ENCODE results near the gene RETREG2.
"Not testable (repeated sequence)": the region's sequence is repeated elsewhere in the genome, so short reads cannot be mapped to it uniquely, and the experiment has no call there.

The RETREG2 gene

DNA sequence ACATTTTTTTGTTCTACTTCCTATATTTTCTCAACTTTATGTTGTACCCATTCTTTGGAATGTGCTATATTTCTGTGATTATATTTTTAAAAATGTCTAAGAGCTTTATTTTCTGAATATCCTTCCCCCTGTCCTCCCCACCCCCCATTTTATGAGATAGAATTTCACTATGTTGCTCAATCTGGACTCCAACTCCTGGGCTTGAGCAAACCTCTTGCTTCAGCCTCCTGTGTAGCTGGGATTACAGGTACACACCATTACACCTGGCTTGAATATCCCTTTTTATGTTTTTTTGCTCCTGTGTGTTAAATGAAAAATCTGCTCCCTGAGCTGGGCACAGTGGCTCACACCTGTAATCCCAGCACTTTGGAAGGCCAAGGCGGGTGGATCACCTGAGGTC is 19.3 kb downstream of the RETREG2 start:
- Histone ChIP-seq H3K9me3 (no peaks in the 10 kb centered on the region), H3K4me1 (no peaks in the 10 kb centered on the region), H3K4me3 (ENCODE audit: low read depth, low read length) (no peak overlapping the region), H3K36me3 (no peaks in the 10 kb centered on the region), H3K27me3 (peaks cover 7% of the 10 kb centered on the region)
- no peak for DNase-seq
- no peak for TF ChIP-seq CTCF (IDR thresholded peaks at IDR 0.05; ENCODE audit: low read depth, low read length)

DNA sequence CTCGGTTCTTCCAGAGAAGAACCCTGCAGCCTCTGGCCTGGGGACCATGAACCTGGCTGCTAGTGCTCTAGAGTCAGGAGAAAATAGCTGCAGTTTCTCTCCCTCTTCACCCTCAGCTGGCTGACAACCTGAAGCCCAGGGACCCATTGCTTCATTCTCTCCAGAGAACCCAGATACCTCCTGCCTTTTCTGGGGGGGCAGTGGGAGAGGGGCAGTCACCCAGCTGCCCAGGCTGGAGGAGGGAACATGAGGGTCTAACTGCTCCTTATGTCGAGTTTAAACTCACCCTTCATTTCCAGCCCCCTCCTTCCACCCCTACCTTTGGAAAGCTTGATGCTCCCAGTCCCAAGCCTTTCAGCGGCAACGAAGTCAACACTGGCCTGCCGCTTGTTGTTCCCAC is 20.9 kb downstream of the RETREG2 start:
- Histone ChIP-seq H3K4me1 (no peaks in the 10 kb centered on the region), H3K27me3 (peaks cover 4% of the 10 kb centered on the region; the same call in 1 of the 2 replicates), H3K9me3 (no peaks in the 10 kb centered on the region), H3K36me3 (no peaks in the 10 kb centered on the region), H3K4me3 (ENCODE audit: low read depth, low read length) (no peak overlapping the region)
- no peak for DNase-seq
- no peak for TF ChIP-seq CTCF (IDR thresholded peaks at IDR 0.05; ENCODE audit: low read depth, low read length)

- peaks cover 4% of the 10 kb centered on the region; the same call in 1 of the 2 replicates for H3K27me3 ChIP-seq
- DNase-seq = no peak
- H3K4me1 ChIP-seq = no peaks in the 10 kb centered on the region
- no peak for TF ChIP-seq CTCF (IDR thresholded peaks at IDR 0.05; ENCODE audit: low read depth, low read length)
- no peaks in the 10 kb centered on the region for H3K36me3 ChIP-seq
- H3K4me3 ChIP-seq (ENCODE audit: low read depth, low read length) = no peak overlapping the region
- no peaks in the 10 kb centered on the region for H3K9me3 ChIP-seq
Observed at GRCh38 chr2:219199470-219200211, 21.6 kb downstream of the RETREG2 start.

DNA sequence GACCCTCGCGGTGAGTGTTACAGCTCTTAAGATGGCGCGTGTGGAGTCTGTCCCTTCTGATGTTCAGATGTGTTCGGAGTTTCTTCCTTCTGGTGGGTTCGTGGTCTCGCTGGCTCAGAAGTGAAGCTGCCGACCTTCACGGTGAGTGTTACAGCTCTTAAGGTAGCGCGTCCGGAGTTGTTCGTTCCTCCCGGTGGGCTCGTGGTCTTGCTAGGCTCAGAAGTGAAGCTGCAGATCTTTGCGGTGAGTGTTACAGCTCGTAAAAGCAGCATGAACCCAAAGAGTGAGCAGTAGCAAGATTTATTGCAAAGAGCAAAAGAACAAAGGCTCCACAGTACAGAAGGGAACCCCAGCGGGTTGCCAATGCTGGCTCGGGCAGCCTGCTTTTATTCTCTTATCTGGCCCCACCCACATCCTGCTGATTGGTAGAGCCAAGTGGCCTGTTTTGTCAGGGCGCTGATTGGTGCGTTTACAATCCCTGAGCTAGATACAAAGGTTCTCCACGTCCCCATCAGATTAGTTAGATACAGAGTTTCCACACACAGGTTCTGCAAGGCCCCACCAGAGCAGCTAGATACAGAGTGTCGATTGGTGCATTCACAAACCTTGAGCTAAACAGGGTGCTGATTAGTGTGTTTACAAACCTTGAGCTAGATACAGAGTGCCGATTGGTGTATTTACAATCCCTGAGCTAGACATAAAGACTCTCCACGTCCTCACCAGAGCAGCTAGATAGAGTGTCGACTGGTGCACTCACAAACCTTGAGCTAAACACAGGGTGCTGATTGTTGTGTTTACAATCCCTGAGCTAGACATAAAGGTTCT is 22.6 kb downstream of the RETREG2 start:
- not testable (repeated sequence) for H3K4me1 ChIP-seq; DNase-seq; H3K27me3 ChIP-seq; H3K4me3 ChIP-seq (ENCODE audit: low read depth, low read length); H3K9me3 ChIP-seq; H3K36me3 ChIP-seq

DNA sequence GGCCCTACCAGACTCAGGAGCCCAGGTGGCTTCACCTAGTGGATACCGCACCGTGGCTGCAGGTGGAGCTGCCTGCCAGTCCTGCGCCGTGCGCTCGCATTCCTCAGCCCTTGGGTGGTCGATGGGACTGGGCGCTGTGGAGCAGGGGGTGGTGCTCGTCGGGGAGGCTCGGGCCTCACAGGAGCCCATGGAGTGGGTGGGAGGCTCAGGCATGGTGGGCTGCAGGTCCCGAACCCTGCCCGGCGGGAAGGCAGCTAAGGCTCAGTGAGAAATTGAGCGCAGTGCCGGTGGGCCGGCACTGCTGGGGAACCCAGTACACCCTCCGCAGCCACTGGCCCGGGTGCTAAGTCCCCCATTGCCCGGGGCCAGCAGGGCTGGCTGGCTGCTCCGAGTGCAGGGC is 23.3 kb downstream of the RETREG2 start:
- not testable (repeated sequence) for H3K9me3 ChIP-seq; H3K27me3 ChIP-seq; DNase-seq; H3K4me1 ChIP-seq; H3K4me3 ChIP-seq (ENCODE audit: low read depth, low read length); H3K36me3 ChIP-seq

DNA sequence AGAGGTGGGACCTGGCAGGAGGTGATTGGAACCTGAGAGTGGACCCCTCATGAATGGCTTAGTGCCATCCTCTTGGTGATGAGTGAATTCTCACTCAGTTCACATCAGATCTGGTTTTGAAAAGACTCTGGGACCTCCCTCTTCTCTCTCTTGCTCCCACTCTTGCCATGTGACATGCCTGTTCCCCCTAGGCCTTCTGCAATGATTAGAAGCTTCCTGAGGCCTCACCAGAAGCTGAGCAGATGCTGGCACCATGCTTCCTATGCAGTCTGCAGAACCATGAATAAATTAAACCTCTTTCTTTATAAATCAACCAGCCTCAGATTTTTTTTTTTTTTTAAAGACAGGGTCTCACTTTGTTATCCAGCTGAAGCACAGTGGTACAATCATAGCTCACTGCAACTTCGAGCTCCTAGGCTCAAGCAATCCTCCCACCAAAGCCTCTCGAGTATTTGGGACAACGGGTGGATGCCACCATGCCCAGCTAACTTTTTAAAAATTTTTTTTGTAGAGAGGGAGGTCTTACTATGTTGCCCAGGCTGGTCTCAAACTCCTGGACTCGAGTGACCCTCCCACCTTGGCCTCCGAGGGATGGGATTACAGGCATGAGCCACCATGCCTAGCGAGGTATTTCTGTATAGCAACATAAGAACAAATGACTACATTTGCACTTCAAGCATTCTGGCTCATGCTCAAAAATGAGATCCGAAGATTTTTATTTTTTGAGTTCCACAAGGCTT is 26.5 kb downstream of the RETREG2 start:
- Histone ChIP-seq H3K4me3 (ENCODE audit: low read depth, low read length) (no peak overlapping the region), H3K36me3 (peaks cover 3% of the 10 kb centered on the region; the same call in 1 of the 2 replicates), H3K4me1 (peaks cover 11% of the 10 kb centered on the region), H3K27me3 (no peaks in the 10 kb centered on the region), H3K9me3 (no peaks in the 10 kb centered on the region)
- TF ChIP-seq CTCF (IDR thresholded peaks at IDR 0.05; ENCODE audit: low read depth, low read length) = no peak
- DNase-seq = no peak

Measured in BE2C (cell line).